ENCODE results near the gene INPP5A. TPM values are rescaled to one million over a fixed set of nuclear protein-coding genes. Genes with fewer than 3 reads are reported as not detected.

Gene INPP5A
- total RNA-seq, 1 donor from 2014 or later: 29.3 TPM

- DNase-seq: peak; percentile 100
These were observed 507 bp upstream of the INPP5A start for GRCh38 chr10:132536877-132537683.

GRCh38 chr10:132538031-132538789 is 623 bp downstream of the INPP5A start:
- no peak for DNase-seq

GRCh38 chr10:132538790-132539421 is 1.3 kb downstream of the INPP5A start:
- DNase-seq: no peak

DNA sequence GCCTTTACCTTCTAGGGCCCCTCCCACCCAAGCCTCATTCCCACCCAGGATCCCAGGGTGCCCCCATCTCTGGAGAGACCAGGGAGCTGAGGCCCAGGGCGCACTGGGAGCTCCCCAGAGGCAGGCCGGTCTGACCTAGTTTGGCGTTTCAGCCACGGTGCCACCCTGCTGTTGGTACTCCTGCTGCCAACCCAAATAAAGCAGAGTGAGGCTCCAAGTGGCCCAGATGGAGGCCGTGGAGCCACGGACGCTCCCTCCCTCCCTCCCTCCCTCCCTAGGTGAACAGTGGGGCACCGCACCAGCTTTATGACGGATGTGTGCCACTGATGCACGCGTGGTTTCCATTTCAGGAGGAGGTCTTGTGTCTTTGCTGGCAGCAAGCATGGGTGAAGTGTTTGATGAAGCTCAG is 1.8 kb downstream of the INPP5A start:
- peak; percentile 35 for DNase-seq

GRCh38 chr10:132539894-132540293 is 2.3 kb downstream of the INPP5A start:
- no peak for DNase-seq

DNA sequence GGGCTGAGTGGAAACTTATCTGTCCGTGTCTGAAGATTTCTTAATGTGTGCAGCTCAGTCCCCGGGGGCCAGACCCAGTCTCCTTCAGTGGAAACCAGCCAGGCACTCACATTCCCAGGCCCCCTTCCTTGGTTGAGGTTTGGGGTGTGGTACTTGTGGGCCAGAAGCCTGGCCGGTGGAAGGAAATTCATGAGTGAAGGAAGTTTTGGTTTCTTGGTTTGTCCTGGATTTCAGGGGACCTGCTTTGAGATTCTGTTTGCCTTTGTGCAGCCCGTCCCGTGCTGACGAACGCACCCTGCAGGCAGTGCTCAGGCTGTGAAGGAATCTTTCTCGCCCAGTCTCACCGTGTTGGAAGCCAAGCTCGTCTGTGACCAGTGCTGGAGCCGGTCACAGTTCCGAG is 2.9 kb downstream of the INPP5A start:
- no peak for DNase-seq

GRCh38 chr10:132541129-132541528 is 3.5 kb downstream of the INPP5A start:
- DNase-seq: no peak

DNA sequence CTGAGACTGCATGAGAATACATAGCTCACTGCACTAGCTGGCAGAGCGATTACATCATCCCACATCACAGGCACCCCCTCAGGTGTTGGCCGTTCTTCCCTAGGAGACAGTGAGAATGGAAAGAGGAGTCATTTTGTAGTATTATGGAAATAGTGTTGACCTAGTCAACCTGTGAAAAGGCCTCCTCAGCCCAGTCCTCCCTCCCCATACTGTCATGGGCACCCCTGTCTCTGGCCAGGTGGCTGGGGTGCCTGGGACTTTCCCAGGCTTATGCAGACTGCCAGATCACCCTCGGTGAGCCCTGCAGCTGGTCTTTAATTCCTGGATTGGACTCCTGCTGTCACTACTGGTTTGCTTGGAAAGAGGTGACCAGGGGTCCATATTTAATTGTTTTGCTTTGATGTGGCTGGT is 4.0 kb downstream of the INPP5A start:
- no peak for DNase-seq

DNA sequence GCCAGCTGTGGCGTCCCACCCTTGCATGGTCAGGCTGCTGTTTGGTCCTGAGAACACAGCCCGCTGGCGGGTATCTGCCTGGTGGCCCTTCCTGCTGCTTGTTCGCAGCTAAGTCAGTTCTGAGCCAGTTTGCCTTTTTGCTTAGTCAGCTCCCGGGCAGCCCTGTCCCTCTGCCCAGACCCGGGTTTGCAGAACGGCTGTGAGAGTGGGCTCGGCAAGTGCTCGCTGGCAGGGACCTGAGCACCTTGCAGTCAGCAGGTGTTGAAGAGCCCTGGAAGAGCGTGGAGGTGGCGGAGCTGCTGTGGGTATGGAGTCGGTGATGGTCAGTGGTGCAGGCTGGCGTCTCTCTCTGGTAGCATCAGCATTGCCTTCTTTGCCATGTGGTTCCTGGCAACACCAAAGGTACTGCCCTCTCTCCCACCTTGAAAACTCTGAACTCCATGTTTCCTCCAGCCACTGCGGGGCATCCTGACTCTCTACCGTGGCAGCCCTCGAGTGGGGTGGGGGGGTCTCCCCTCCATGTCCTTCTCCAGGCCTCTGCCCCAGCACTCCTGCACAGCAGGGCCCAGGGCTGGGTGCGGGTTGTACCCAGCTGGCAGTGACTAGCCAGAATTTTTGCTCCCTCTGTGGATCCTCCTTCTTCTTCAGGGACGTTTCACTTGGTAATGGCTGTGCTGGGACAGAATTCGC is 4.6 kb downstream of the INPP5A start:
- DNase-seq: no peak

- no peak for DNase-seq
These were observed 5.2 kb downstream of the INPP5A start for GRCh38 chr10:132542819-132543218.

GRCh38 chr10:132543916-132544743 is 6.5 kb downstream of the INPP5A start:
- DNase-seq: no peak

GRCh38 chr10:132544744-132545658 is 7.4 kb downstream of the INPP5A start:
- DNase-seq: no peak

DNA sequence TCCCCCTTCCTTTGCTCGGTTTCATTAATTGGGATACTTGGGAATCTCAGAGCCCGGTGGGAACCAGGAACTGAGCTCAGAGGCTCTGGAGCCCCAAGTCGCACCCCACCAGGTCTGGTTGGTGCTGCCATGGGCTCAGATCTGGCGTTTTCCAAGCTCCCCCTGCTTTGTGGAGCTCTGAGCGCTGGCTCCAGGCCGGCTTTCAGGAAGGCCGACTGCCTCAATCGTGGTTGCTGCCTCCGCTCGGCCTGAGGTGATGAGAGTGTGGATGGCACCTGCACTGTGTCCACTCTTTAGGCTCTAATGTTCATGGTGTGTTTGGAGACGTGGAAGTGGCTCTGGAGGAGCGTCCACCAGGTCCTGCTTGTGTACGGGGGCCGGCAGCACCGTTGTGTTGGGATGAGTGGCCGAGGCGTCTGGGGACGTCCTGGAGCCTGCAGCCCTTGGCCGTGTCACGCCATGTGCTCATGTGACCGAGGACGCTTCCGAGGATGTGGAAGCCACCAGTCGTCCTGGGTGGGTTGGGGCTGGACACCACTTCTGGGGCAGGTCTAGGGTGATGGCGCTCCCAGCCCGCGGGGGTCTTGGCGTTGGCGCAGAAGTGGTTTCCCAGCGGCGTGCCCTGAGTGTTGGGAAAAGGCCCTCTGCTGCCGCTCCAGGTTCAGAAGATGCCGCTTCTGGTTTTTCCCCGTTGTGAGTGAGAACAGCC is 8.2 kb downstream of the INPP5A start:
- no peak for DNase-seq

GRCh38 chr10:132546567-132547420 is 9.2 kb downstream of the INPP5A start:
- DNase-seq: no peak

GRCh38 chr10:132547421-132547861 is 9.9 kb downstream of the INPP5A start:
- DNase-seq: no peak

DNA sequence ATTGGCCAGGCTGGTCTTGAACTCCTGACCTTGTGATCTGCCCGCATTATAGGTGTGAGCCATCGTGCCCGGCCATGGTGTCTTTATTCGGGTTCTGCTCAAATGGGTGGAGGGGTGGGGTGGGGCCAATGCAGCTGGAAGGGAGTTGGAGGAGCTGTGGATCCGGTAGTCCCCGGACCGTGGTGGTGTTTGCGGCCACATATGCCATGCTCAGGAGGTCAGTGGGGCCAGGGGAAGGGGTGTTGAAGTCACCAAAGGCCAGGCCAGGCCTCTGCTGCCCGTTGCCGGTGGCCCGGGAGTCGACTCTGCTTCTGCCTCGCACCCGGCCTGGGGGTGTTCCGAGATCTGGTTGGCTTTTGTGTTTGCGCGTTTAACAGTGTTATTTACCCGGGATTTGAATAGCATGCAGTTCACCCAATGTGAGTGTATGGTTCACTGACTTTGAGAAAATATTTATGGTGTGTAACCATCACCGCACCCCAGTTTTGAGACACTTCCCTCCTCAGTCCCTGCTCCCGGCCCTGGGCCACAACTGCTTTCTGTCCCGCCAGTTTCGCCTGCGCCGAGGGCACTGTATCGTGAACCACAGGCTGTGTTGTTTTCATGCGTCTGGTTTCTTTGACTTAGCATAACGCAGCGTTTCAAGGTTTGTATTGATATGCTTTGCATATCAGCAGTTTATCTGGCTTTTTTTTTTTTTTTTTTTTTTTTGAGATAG is 10.7 kb downstream of the INPP5A start:
- DNase-seq: no peak

- DNase-seq: no peak
These were observed 11.3 kb downstream of the INPP5A start for GRCh38 chr10:132548869-132549268.

GRCh38 chr10:132549371-132549770 is 11.8 kb downstream of the INPP5A start:
- no peak for DNase-seq

Data from occipital lobe (tissue), 2 donors.